H1 (cell line): ENCODE results near the gene CCSER2. TPM values are rescaled to one million over a fixed set of nuclear protein-coding genes. Genes with fewer than 3 reads are reported as not detected.

Source experiments
- BCL11A ChIP-seq, 2 experiments: IDR thresholded peaks; one replicate each; pipeline ENCODE4 v1.6.1; 2011; ENCODE audit warnings: low read depth in 2 of 2, low read length in 2 of 2, mild to moderate bottlenecking in 2 of 2
- EGR1 ChIP-seq: IDR thresholded peaks from 2 replicates; pipeline ENCODE4 v1.6.1; 2011; ENCODE audit warnings: low read depth, low read length, borderline replicate concordance
- GABPA ChIP-seq: IDR thresholded peaks from 2 replicates; pipeline ENCODE4 v1.6.1; 2011; ENCODE audit warnings: mild to moderate bottlenecking, low read length, moderate library complexity, borderline replicate concordance; ENCODE audit not compliant: insufficient read depth
- JUN ChIP-seq: IDR thresholded peaks from 2 replicates; pipeline ENCODE4 v1.6.1; 2011; ENCODE audit warnings: low read depth, mild to moderate bottlenecking, improper control_type of control experiment, low read length
- SIRT6 ChIP-seq: IDR thresholded peaks from one replicate; pipeline ENCODE4 v1.7.1; 2012; ENCODE audit warnings: low read length, inconsistent platforms
- SIX5 ChIP-seq: IDR thresholded peaks from 2 replicates; pipeline ENCODE4 v1.6.1; 2011; ENCODE audit warnings: mild to moderate bottlenecking, low read depth, low read length
- SP2 ChIP-seq: IDR thresholded peaks from 2 replicates; pipeline ENCODE4 v1.6.1; 2012; ENCODE audit warnings: mild to moderate bottlenecking, low read length, inconsistent platforms
- TAF1 ChIP-seq: IDR thresholded peaks from 2 replicates; pipeline ENCODE4 v1.6.1; 2011; ENCODE audit warnings: mild to moderate bottlenecking, low read depth, low read length
- TEAD4 ChIP-seq: IDR thresholded peaks from 2 replicates; pipeline ENCODE4 v1.6.1; 2012; ENCODE audit warnings: low read depth, low read length, inconsistent platforms, mixed read lengths
- polyA plus RNA-seq, 7 experiments: library from polyadenylated mRNA; depleted of rRNA in 3 of 7; stranded (reverse) in 5 of 7; unstranded in 2 of 7; fragments of >200 nt in 5 of 7; fragments of 200-250 nt in 2 of 7; gene quantifications; 1 replicate in 5 of 7; 2 replicates in 1 of 7; 4 replicates in 1 of 7; pipeline versions ENCODE4 v1.2.1 to v1.2.3, GENCODE V29; 2011 to 2013; ENCODE audit warnings: missing spikeins in 2 of 7, mixed read lengths in 2 of 7
- total RNA-seq: library from RNA; stranded (reverse); fragmentation: NEBNext Ultra II Directional; extraction: Animal tissue kit (Norgen Biotek cat#: 25700); gene quantifications from 2 replicates; pipeline ENCODE4 v1.2.1, GENCODE V29; 2021

Gene CCSER2
- total and polyA plus RNA-seq, 2 of the 8 experiments (the other 6 are each of a cell fraction or from before 2014, with no cell fraction given): 6.9 to 30.5 TPM

GRCh38 chr10:84291384-84291783 is 37.0 kb upstream of the CCSER2 start (continued):
- TF ChIP-seq BCL11A (IDR thresholded peaks at IDR 0.05; ENCODE audit: low read depth in 2 of 2, low read length in 2 of 2) (no peak), SIRT6 (no peak), JUN (no peak), EGR1 (no peak), SIX5 (no peak), TEAD4 (no peak), SP2 (no peak), GABPA (no peak), TAF1 (no peak)
